NCI-H748 (cell line): ENCODE data around the gene IGLL5.
A peak's percentile ranks its signal among the peaks of the same experiment; 100 is the strongest.

ENCODE experiments used
- DNase-seq: peaks from one replicate; lab custom pipeline; 2025; ENCODE audit not compliant: unreplicated experiment; lab: John Stamatoyannopoulos, UW

IGLL5 gene

GRCh38 chr22:22858559-22858937 is 29.1 kb upstream of the IGLL5 start:
- no peak for DNase-seq

GRCh38 chr22:22863001-22863400 is 24.6 kb upstream of the IGLL5 start:
- DNase-seq, result no peak

- no peak for DNase-seq
Measured at GRCh38 chr22:22865311-22866072, 22.1 kb upstream of the IGLL5 start.

GRCh38 chr22:22866381-22867111 is 21.1 kb upstream of the IGLL5 start:
- DNase-seq, result no peak

- no peak for DNase-seq
Measured at GRCh38 chr22:22867996-22868715, 19.5 kb upstream of the IGLL5 start.

- peak; percentile 2 for DNase-seq
Measured at GRCh38 chr22:22870577-22871404, 16.8 kb upstream of the IGLL5 start.

GRCh38 chr22:22871536-22872278 is 15.9 kb upstream of the IGLL5 start:
- no peak for DNase-seq

- DNase-seq, result no peak
Measured at GRCh38 chr22:22872722-22873708, 14.6 kb upstream of the IGLL5 start.

GRCh38 chr22:22877523-22878210 is 9.9 kb upstream of the IGLL5 start:
- DNase-seq, result peak; percentile 34

- no peak for DNase-seq
Measured at GRCh38 chr22:22878211-22878570, 9.4 kb upstream of the IGLL5 start.

- no peak for DNase-seq
Measured at GRCh38 chr22:22878801-22879674, 8.6 kb upstream of the IGLL5 start.

GRCh38 chr22:22879675-22880155 is 7.9 kb upstream of the IGLL5 start:
- DNase-seq, result no peak

- DNase-seq, result no peak
Measured at GRCh38 chr22:22880645-22881044, 7.0 kb upstream of the IGLL5 start.

- DNase-seq, result peak; percentile 34
Measured at GRCh38 chr22:22881116-22882000, 6.3 kb upstream of the IGLL5 start.

GRCh38 chr22:22882033-22882717 is 5.4 kb upstream of the IGLL5 start:
- DNase-seq, result no peak
